GM19372 (cell line): Measurements from ENCODE around the gene CAPG.
A peak's percentile ranks its signal among the peaks of the same experiment; 100 is the strongest.

Experiments used
- ATAC-seq: cut with Tn5 transposase; IDR thresholded peaks from one replicate; pipeline ENCODE4 v1.9.1; 2021; ENCODE audit warnings: mild to moderate bottlenecking, low read depth, moderate library complexity; ENCODE audit not compliant: unreplicated experiment

The CAPG gene

GRCh38 chr2:85439025-85439472, 28.9 kb upstream of the CAPG start:
- ATAC-seq: no peak

GRCh38 chr2:85438201-85439024, 28.2 kb upstream of the CAPG start:
- ATAC-seq: no peak

- peak; percentile 69 for ATAC-seq
Observed at GRCh38 chr2:85437488-85438200, 27.5 kb upstream of the CAPG start.

- no peak for ATAC-seq
Observed at GRCh38 chr2:85436836-85437487, 26.8 kb upstream of the CAPG start.

- no peak for ATAC-seq
Observed at GRCh38 chr2:85435981-85436835, 26.0 kb upstream of the CAPG start.

GRCh38 chr2:85435220-85435958, 25.2 kb upstream of the CAPG start:
- no peak for ATAC-seq

- ATAC-seq: no peak
Observed at GRCh38 chr2:85434696-85435095, 24.5 kb upstream of the CAPG start.

GRCh38 chr2:85433511-85434089, 23.4 kb upstream of the CAPG start:
- no peak for ATAC-seq

GRCh38 chr2:85431570-85432205, 21.5 kb upstream of the CAPG start:
- ATAC-seq: no peak

- no peak for ATAC-seq
Observed at GRCh38 chr2:85430752-85431569, 20.8 kb upstream of the CAPG start.

- ATAC-seq: no peak
Observed at GRCh38 chr2:85429924-85430289, 19.7 kb upstream of the CAPG start.

GRCh38 chr2:85429213-85429923, 19.2 kb upstream of the CAPG start:
- no peak for ATAC-seq

GRCh38 chr2:85428343-85428881, 18.2 kb upstream of the CAPG start:
- no peak for ATAC-seq

- ATAC-seq: no peak
Observed at GRCh38 chr2:85427300-85427835, 17.2 kb upstream of the CAPG start.

GRCh38 chr2:85425588-85425987, 15.4 kb upstream of the CAPG start:
- no peak for ATAC-seq

GRCh38 chr2:85423525-85423924, 13.4 kb upstream of the CAPG start:
- no peak for ATAC-seq

- ATAC-seq: no peak
Observed at GRCh38 chr2:85422072-85422457, 11.9 kb upstream of the CAPG start.
